CD4-positive, alpha-beta T cell (primary cell): ENCODE results near the gene TMEM150B. TPM values are rescaled to one million over a fixed set of nuclear protein-coding genes. Genes with fewer than 3 reads are reported as not detected.

ENCODE experiments used
- ATAC-seq: fragments of 200-7000 bp; cut with Tn5 transposase; one replicate; pipeline ENCODE4 v1.10.0; 2022; ENCODE audit warnings: mild to moderate bottlenecking; ENCODE audit not compliant: poor library complexity
- CTCF ChIA-PET: fragments of 350-600 bp; sonication (Branson Sonifier 250); formaldehyde crosslinking; loops from one replicate; lab custom pipeline; 2021; ENCODE audit warnings: antibody characterized with exemption, inconsistent platforms; lab: Charles Lee
- POLR2A ChIA-PET: fragments of 350-600 bp; sonication (Branson Sonifier 250); formaldehyde crosslinking; loops from one replicate; lab custom pipeline; 2021; ENCODE audit warnings: antibody characterized with exemption, inconsistent platforms; lab: Charles Lee
- DNase-seq, 14 experiments: peaks; one replicate each; pipeline ENCODE4 v3.0.0-alpha.2; 2013 to 2020; ENCODE audit warnings: mixed read lengths in 2 of 14
- H3K27ac ChIP-seq, 2 donors: one replicate each; pipeline versions ENCODE4 v1.5.1 to v1.7.0; 2013; ENCODE audit warnings: low read length in 2 of 2, low read depth in 1 of 2, mild to moderate bottlenecking in 1 of 2
- H3K27me3 ChIP-seq, 2 experiments: 1 replicate in 1 of 2; 2 replicates in 1 of 2; pipeline versions ENCODE4 v1.6.1 to v1.7.0; 2013; ENCODE audit warnings: low read length in 2 of 2, control low read depth in 1 of 2, mild to moderate bottlenecking in 1 of 2, moderate library complexity in 1 of 2; ENCODE audit not compliant: insufficient read depth in 2 of 2, control insufficient read depth in 1 of 2
- H3K36me3 ChIP-seq: one replicate; pipeline ENCODE4 v1.6.1; 2013; ENCODE audit warnings: low read length, control low read depth; ENCODE audit not compliant: insufficient read depth
- H3K4me1 ChIP-seq: one replicate; pipeline ENCODE4 v1.6.1; 2013; ENCODE audit warnings: low read length, control low read depth; ENCODE audit not compliant: insufficient read depth
- H3K4me3 ChIP-seq: one replicate; pipeline ENCODE4 v1.5.1; 2013; ENCODE audit warnings: mild to moderate bottlenecking, low read length, moderate library complexity
- H3K9me3 ChIP-seq, 2 experiments: 1 replicate in 1 of 2; 2 replicates in 1 of 2; pipeline versions ENCODE4 v1.6.1 to v1.7.0; 2013; ENCODE audit warnings: low read length in 2 of 2, mild to moderate bottlenecking in 2 of 2, control low read depth in 1 of 2, moderate library complexity in 1 of 2; ENCODE audit not compliant: control insufficient read depth in 1 of 2, insufficient read depth in 1 of 2
- H3K27ac Mint-ChIP-seq: one replicate; pipeline ENCODE4 v1.8.0; 2020; ENCODE audit warnings: mixed read lengths
- H3K27me3 Mint-ChIP-seq: one replicate; pipeline ENCODE4 v1.8.0; 2021; ENCODE audit warnings: mixed read lengths
- H3K36me3 Mint-ChIP-seq: one replicate; pipeline ENCODE4 v1.8.0; 2021; ENCODE audit warnings: low read depth, mixed read lengths
- H3K4me1 Mint-ChIP-seq: one replicate; pipeline ENCODE4 v1.8.0; 2021; ENCODE audit warnings: low read depth, mixed read lengths
- H3K4me3 Mint-ChIP-seq: one replicate; pipeline ENCODE4 v1.8.0; 2020; ENCODE audit warnings: mild to moderate bottlenecking, mixed read lengths
- H3K9me3 Mint-ChIP-seq: one replicate; pipeline ENCODE4 v1.8.0; 2020; ENCODE audit warnings: mixed read lengths
- intact Hi-C, 2 experiments: fragments of 100-400 bp; cut with DNase I in 1 of 2; cut with micrococcal nuclease in 1 of 2; formaldehyde crosslinking; loops; one replicate each; pipeline versions ENCODE4 v1.15.1 to v1.9.0; 2023 to 2025; cut with DNase I, micrococcal nuclease
- total RNA-seq, 174 experiments: library from RNA in 2 of 174; stranded (reverse) in 2 of 174; gene quantifications; one replicate each; pipeline ENCODE4 v1.2.3 and lab custom pipeline; 2021 to 2026
- TF ChIP-seq, protein P1 (sequence below): fragments of 200-600 bp; IDR thresholded peaks from one replicate; pipeline ENCODE4 v1.8.0; 2022; ENCODE audit warnings: antibody characterized with exemption, mild to moderate bottlenecking

The TMEM150B gene
- total RNA-seq, 2 experiments from 2014 or later: not detected

DNA sequence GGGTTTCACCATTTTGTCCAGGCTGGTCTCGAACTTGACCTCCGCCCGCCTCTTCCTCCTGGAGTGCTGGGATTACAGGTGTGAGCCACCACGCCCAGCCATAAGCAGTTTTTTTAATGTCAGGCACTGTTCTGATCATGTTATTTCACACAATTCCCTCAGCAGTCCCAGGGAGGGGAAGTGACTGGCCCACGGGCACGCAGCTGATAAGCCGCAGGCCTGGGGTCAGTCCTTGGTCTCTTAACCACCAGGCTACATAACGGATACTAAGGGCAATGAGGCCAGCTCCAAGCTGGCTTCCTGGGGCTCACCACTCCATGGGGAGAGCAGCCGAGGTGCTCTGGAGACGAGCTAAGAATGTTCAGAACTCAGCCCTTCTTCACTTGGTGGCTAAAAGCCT, 27.9 kb downstream of the TMEM150B start:
- Mint-ChIP-seq H3K27ac (no peak overlapping the region), H3K4me1 (peaks cover 8% of the 10 kb centered on the region), H3K4me3 (no peak overlapping the region), H3K36me3 (no peaks in the 10 kb centered on the region), H3K9me3 (no peaks in the 10 kb centered on the region), H3K27me3 (no peaks in the 10 kb centered on the region)
- H3K9me3 ChIP-seq: no peaks in the 10 kb centered on the region
- no peaks in the 10 kb centered on the region for H3K27me3 ChIP-seq
- CTCF ChIA-PET: no interaction called here
- H3K27ac ChIP-seq: no peak overlapping the region
- no peaks in the 10 kb centered on the region for H3K36me3 ChIP-seq
- H3K4me1 ChIP-seq: peaks cover 11% of the 10 kb centered on the region
- DNase-seq (no peak), ATAC-seq (no peak)
- TF ChIP-seq, protein P1, sequence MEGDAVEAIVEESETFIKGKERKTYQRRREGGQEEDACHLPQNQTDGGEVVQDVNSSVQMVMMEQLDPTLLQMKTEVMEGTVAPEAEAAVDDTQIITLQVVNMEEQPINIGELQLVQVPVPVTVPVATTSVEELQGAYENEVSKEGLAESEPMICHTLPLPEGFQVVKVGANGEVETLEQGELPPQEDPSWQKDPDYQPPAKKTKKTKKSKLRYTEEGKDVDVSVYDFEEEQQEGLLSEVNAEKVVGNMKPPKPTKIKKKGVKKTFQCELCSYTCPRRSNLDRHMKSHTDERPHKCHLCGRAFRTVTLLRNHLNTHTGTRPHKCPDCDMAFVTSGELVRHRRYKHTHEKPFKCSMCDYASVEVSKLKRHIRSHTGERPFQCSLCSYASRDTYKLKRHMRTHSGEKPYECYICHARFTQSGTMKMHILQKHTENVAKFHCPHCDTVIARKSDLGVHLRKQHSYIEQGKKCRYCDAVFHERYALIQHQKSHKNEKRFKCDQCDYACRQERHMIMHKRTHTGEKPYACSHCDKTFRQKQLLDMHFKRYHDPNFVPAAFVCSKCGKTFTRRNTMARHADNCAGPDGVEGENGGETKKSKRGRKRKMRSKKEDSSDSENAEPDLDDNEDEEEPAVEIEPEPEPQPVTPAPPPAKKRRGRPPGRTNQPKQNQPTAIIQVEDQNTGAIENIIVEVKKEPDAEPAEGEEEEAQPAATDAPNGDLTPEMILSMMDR: no peak
- intact Hi-C loops: no loop called here
- H3K4me3 ChIP-seq: no peak overlapping the region
- POLR2A ChIA-PET: no interaction called here

DNA sequence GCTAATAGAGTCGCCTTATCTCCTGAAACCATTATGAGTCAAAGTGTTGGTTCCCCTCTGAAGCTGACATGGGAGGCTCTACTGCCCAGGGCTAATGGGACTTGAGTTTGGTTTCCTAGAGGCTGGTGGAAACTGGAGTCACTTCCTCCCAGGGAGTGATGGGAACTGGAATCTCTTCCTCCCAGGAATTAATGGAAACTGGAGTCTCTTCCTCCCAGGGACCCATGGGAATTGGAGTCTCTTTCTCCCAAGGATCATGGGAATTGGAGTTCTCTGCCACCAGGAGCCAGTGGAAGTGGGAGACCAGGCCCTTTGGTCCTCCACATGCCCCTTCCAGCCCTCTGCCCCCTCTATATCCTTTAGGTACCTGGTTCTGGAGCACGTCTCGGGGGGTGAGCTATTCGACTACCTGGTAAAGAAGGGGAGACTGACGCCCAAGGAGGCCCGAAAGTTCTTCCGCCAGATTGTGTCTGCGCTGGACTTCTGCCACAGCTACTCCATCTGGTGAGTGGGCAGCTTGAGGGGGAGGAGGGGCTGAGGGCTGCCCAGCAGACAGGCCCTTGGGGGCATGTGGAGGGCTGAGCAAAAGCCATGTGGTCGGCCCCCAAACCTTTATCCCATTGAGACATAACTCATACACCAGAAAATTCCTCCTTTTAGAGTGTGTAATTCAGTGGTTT, 35.9 kb downstream of the TMEM150B start:
- H3K4me1 ChIP-seq: peaks cover 8% of the 10 kb centered on the region
- TF ChIP-seq, protein P1: no peak
- no peak overlapping the region for H3K4me3 Mint-ChIP-seq
- no peaks in the 10 kb centered on the region for H3K9me3 Mint-ChIP-seq
- H3K27ac ChIP-seq: no peak overlapping the region
- no peak overlapping the region for H3K4me3 ChIP-seq
- ATAC-seq: no peak
- DNase-seq: no peak
- H3K27ac Mint-ChIP-seq: no peak overlapping the region
- intact Hi-C loops: no loop called here
- ChIA-PET POLR2A (no interaction called here), CTCF (no interaction called here)
- H3K36me3 ChIP-seq: no peaks in the 10 kb centered on the region
- no peaks in the 10 kb centered on the region for H3K9me3 ChIP-seq
- no peaks in the 10 kb centered on the region for H3K27me3 Mint-ChIP-seq
- peaks cover 6% of the 10 kb centered on the region for H3K4me1 Mint-ChIP-seq
- no peaks in the 10 kb centered on the region for H3K27me3 ChIP-seq
- H3K36me3 Mint-ChIP-seq: no peaks in the 10 kb centered on the region

DNA sequence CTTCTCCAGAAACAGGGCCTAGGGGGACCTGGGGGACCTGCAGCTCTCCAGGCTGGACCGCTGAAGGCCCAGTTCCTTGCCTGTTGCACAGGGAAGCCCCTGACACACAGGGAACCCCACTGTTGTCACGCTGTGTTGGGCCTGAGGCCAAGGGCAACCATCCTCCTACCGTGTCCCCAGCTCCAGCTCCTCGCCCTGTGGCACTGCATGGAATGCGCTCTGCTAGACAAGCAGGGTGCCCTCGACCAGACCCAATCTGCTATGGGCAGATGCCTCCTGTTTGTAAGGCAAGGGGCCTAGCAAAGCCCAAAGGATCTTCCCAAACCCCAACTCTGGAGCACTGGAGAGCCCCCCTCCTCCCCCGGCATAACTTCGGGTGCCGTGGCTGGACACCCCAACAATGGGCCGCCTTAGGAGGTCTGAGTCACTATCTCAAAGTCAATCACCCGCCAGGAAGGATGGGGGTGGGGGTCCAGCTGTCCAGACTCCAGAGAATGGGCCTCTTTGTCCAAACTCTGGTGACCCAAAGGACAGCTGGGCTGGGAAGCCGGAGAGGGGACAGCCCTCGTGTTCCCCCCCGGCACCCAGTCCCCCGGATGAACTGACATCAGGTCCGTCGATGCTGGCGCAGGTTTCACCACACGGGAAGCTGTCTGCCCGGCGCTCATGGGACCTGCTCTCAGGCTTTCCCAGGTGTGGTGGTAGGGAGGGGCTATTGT, 37.6 kb downstream of the TMEM150B start:
- CTCF ChIA-PET: interaction anchor here (0.7 kb wide), 1 partner anchor 502 kb away, joined by 3 read pairs; no protein-coding TSS in a partner anchor
- no peak for DNase-seq
- no peak overlapping the region for H3K27ac ChIP-seq
- peaks cover 16% of the 10 kb centered on the region for H3K4me1 Mint-ChIP-seq
- no peak overlapping the region for H3K4me3 Mint-ChIP-seq
- H3K27me3 Mint-ChIP-seq: no peaks in the 10 kb centered on the region
- TF ChIP-seq, protein P1: no peak
- POLR2A ChIA-PET: interaction anchor here (0.6 kb wide), 1 partner anchor 176 kb away, joined by 3 read pairs; no protein-coding TSS in a partner anchor
- no peaks in the 10 kb centered on the region for H3K27me3 ChIP-seq
- H3K9me3 Mint-ChIP-seq: no peaks in the 10 kb centered on the region
- no peaks in the 10 kb centered on the region for H3K36me3 Mint-ChIP-seq
- H3K4me1 ChIP-seq: peaks cover 14% of the 10 kb centered on the region
- H3K9me3 ChIP-seq: no peaks in the 10 kb centered on the region
- H3K36me3 ChIP-seq: no peaks in the 10 kb centered on the region
- no peak overlapping the region for H3K4me3 ChIP-seq
- H3K27ac Mint-ChIP-seq: no peak overlapping the region
- intact Hi-C loops: no loop called here
- ATAC-seq: no peak
